Transverse colon (tissue), 4 donors: ENCODE data around the gene NOL3. TPM values are rescaled to one million over a fixed set of nuclear protein-coding genes. Genes with fewer than 3 reads are reported as not detected.

Source experiments
- DNase-seq: peaks from one replicate; pipeline ENCODE4 v3.0.0-alpha.2; 2019
- H3K27ac ChIP-seq, 4 donors: fragments of 200-600 bp; sonication (generic); 2 replicates each; pipeline ENCODE4 v1.5.1; 2016 to 2018; ENCODE audit warnings: inconsistent platforms in 4 of 4
- H3K27me3 ChIP-seq: fragments of 200-600 bp; sonication (generic); 2 replicates; pipeline ENCODE4 v1.5.1; 2017; ENCODE audit warnings: inconsistent platforms
- H3K36me3 ChIP-seq, 4 donors: fragments of 200-600 bp; sonication (generic); 2 replicates each; pipeline ENCODE4 v1.5.1; 2017 to 2019; ENCODE audit warnings: inconsistent platforms in 4 of 4
- H3K4me1 ChIP-seq, 4 donors: fragments of 200-600 bp; sonication (generic); 2 replicates each; pipeline ENCODE4 v1.5.1; 2017 to 2020; ENCODE audit warnings: inconsistent platforms in 4 of 4
- H3K4me3 ChIP-seq, 4 donors: fragments of 200-600 bp; sonication (generic); 1 replicate in 1 of 4; 2 replicates in 3 of 4; pipeline versions ENCODE4 v1.5.1 to v1.6.1; 2017 to 2019; ENCODE audit warnings: inconsistent platforms in 4 of 4
- H3K9me3 ChIP-seq, 2 donors: fragments of 200-600 bp; sonication (generic); 2 replicates each; pipeline ENCODE4 v1.5.1; 2017 to 2019; ENCODE audit warnings: inconsistent platforms in 2 of 2
- CTCF ChIP-seq, 5 experiments: fragments of 200-600 bp in 3 of 5; fragments of 450-650 bp in 2 of 5; sonication (generic) in 3 of 5; IDR thresholded peaks; 1 replicate in 2 of 5; 2 replicates in 3 of 5; pipeline ENCODE4 v1.5.1; 2016 to 2017; ENCODE audit warnings: antibody characterized with exemption in 5 of 5, inconsistent platforms in 3 of 5, mild to moderate bottlenecking in 2 of 5, moderate library complexity in 1 of 5
- EP300 ChIP-seq: sonication (generic); formaldehyde crosslinking; IDR thresholded peaks from one replicate; pipeline ENCODE4 v1.6.1; 2017; ENCODE audit warnings: antibody characterized with exemption, low read depth
- POLR2A ChIP-seq: fragments of 450-650 bp; IDR thresholded peaks from one replicate; pipeline ENCODE4 v1.6.1; 2016; ENCODE audit warnings: antibody characterized with exemption, mild to moderate bottlenecking, moderate library complexity
- POLR2AphosphoS5 ChIP-seq, 3 donors: sonication (generic); formaldehyde crosslinking; IDR thresholded peaks; one replicate each; pipeline ENCODE4 v1.6.1; 2016; ENCODE audit warnings: antibody characterized with exemption in 3 of 3
- WGBS, 2 donors: methylation state at CpG; one replicate each; pipeline ENCODE4 v1.1.5; 2018; ENCODE audit warnings: low coverage in 1 of 2; 5-methylcytosine and 5-hydroxymethylcytosine counted together
- in situ Hi-C, 4 donors: fragments of 200-750 bp; cut with MboI; loops; one replicate each; pipeline versions ENCODE4 v1.15.0 to v1.15.1; 2017; ENCODE audit warnings: low sequenced_read_pairs in 3 of 4, low pct_ligation_motif_present in 1 of 4, low pct_unique_long_range_greater_than_20kb in 1 of 4
- intact Hi-C: fragments of 100-400 bp; cut with DNase I; formaldehyde crosslinking; loops from one replicate; pipeline ENCODE4 v1.15.1; 2023; ENCODE audit warnings: low total_unique reads
- total RNA-seq, 4 donors: library from RNA; depleted of rRNA; stranded (reverse); fragments of >200 nt; gene quantifications; one replicate each; pipeline ENCODE4 v1.1.0, GENCODE V29; 2016

The NOL3 gene
- total RNA-seq, 4 donors from 2014 or later = 39.5 to 65.9 (median 41.2) TPM

DNA sequence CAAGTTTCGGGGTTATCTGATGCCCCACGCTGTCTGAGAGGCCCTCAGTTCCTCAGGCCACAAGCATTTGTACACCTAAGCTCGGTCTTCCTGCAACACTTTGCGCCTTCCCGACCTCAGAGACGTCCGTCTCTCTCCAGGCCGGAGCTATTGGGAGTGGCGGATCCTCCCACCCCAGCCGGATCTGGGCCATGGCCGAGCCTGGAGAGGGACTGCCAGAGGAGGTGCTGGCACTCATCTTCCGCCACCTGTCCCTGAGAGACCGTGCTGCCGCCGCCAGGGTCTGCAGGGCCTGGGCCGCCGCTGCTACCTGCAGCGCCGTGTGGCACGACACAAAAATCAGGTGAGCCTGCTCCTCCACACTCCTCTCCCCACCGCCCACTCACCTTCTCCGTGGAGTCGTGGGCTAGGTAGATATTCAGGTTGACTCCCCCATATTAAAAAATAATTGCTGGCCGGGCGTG, 8.7 kb upstream of the NOL3 start:
- intact Hi-C loops (no loop called here), in situ Hi-C loops (loop anchor here in 2 of 4 donors (25.0 kb wide), 2 partner anchors 174 to 199 kb away; partner anchors contain the start of genes CES3 (in 1 of the 2) and CES4A (in 1 of the 2))
- peak overlapping the region in 1 of 4 donors; percentile 93 for H3K27ac ChIP-seq
- peak overlapping the region in 2 of 4 donors; percentile 73 to 93 for H3K4me3 ChIP-seq
- peaks cover 15 to 73% (median 53%) of the 10 kb centered on the region in 4 donors for H3K4me1 ChIP-seq
- WGBS, 2 donors = 59% methylated on average over 25 of the region's 25 CpGs; no CpG with 5 or more reads in 1 of the 2 donors
- TF ChIP-seq POLR2A = no peak
- no peak for TF ChIP-seq CTCF (IDR thresholded peaks at IDR 0.05)
- H3K27me3 ChIP-seq = peaks cover 51% of the 10 kb centered on the region
- DNase-seq = no peak
- H3K36me3 ChIP-seq = no peaks in the 10 kb centered on the region
- no peaks in the 10 kb centered on the region for H3K9me3 ChIP-seq

DNA sequence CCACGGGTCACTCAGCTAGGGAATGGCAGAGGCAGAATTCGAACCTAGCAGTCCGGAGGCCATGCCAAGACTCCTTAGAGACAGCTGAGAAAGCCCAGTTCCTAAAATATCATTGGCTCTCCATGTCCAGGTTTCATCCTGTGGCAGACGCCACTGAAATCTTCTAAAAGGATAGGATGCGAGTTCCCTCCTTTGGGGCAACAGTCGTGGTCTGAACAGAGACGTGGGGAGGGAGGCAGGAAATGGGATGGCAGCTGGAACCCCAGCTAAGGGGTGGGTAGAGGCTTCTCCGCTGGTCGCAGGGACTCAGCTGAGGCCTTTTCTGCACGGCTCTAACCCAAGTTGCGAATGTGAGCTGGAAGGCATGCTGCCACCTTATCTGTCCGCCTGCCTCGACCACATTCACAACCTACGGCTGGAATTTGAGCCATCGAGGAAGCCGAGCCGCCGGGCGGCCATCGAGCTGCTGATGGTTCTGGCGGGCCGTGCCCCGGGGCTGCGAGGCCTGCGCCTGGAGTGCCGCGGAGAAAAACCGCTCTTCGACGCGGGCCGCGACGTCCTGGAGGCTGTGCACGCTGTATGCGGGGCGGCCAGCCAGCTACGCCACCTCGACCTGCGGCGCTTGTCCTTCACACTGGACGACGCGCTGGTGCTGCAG, 7.7 kb upstream of the NOL3 start:
- WGBS, 2 donors = 55% methylated on average over 44 of the region's 44 CpGs; no CpG with 5 or more reads in 1 of the 2 donors
- peaks cover 15 to 73% (median 52%) of the 10 kb centered on the region in 4 donors for H3K4me1 ChIP-seq
- H3K36me3 ChIP-seq = no peaks in the 10 kb centered on the region
- no peak for DNase-seq
- H3K27ac ChIP-seq = peak overlapping the region; percentile 11 to 72 (median 58)
- intact Hi-C loops (no loop called here), in situ Hi-C loops (loop anchor here in 2 of 4 donors (25.0 kb wide), 2 partner anchors 175 to 200 kb away; partner anchors contain the start of genes CES3 (in 1 of the 2) and CES4A (in 1 of the 2))
- TF ChIP-seq POLR2AphosphoS5 (IDR thresholded peaks at IDR 0.05) (no peak), POLR2A (no peak), EP300 (no peak), CTCF (IDR thresholded peaks at IDR 0.05) (no peak)
- H3K4me3 ChIP-seq = peak overlapping the region in 2 of 4 donors; percentile 29 to 38
- no peaks in the 10 kb centered on the region for H3K9me3 ChIP-seq
- H3K27me3 ChIP-seq = peaks cover 56% of the 10 kb centered on the region

GRCh38 chr16:67163164-67163998, 7.0 kb upstream of the NOL3 start:
- Histone ChIP-seq H3K27me3 (peaks cover 56% of the 10 kb centered on the region), H3K36me3 (no peaks in the 10 kb centered on the region), H3K27ac (peak overlapping the region; percentile 11 to 72 (median 58)), H3K4me1 (peaks cover 15 to 67% (median 49%) of the 10 kb centered on the region in 4 donors), H3K9me3 (no peaks in the 10 kb centered on the region), H3K4me3 (peak overlapping the region in 2 of 4 donors; percentile 29 to 38)
- no peak for TF ChIP-seq EP300
- TF ChIP-seq POLR2AphosphoS5 (IDR thresholded peaks at IDR 0.05) = peak in 1 of 3 donors; percentile 41
- in situ Hi-C loops = loop anchor here in 2 of 4 donors (25.0 kb wide), 2 partner anchors 176 to 201 kb away; partner anchors contain the start of genes CES3 (in 1 of the 2) and CES4A (in 1 of the 2)
- no peak for DNase-seq
- intact Hi-C loops = no loop called here
- 38% methylated on average over 82 of the region's 99 CpGs; no CpG with 5 or more reads in 1 of the 2 donors for WGBS, 2 donors

DNA sequence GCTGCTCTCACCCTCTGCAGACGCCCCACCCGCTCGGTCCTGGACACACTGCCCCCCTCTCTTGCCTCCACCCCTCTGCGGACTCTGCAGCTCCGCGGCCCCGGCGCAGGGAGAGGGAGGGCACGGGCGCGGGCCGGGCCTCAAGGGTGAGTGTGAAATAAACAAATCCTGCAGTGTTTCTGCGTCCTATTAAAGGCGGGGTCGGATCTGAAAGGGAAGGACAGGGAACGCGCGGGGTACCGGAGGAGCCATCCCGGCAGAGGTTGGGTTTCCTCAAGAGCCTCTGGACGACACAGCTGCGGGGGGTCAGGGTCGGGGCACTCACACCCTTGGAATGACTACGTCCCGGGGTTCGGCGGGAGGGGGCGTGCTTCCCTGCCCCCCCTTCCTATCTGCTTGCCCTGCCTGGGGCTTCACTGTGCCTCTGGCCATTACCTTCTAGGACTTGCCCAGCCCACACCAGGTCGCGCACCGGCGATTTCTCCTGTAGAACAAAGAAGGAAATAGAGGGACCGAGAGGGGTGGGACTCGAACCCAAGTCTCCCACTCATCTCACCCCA, 6.3 kb upstream of the NOL3 start:
- WGBS, 2 donors = 2% methylated on average over 28 of the region's 34 CpGs; no CpG with 5 or more reads in 1 of the 2 donors
- Histone ChIP-seq H3K9me3 (no peaks in the 10 kb centered on the region), H3K4me1 (peaks cover 15 to 61% (median 45%) of the 10 kb centered on the region in 4 donors), H3K4me3 (peak overlapping the region in 2 of 4 donors; percentile 29 to 38), H3K36me3 (no peaks in the 10 kb centered on the region), H3K27ac (peak overlapping the region; percentile 11 to 72 (median 58)), H3K27me3 (peaks cover 56% of the 10 kb centered on the region)
- intact Hi-C loops = no loop called here
- TF ChIP-seq CTCF (IDR thresholded peaks at IDR 0.05) = no peak
- no peak for TF ChIP-seq EP300
- no peak for TF ChIP-seq POLR2A
- TF ChIP-seq POLR2AphosphoS5 (IDR thresholded peaks at IDR 0.05) = no peak
- in situ Hi-C loops = loop anchor here in 2 of 4 donors (25.0 kb wide), 2 partner anchors 177 to 202 kb away; partner anchors contain the start of genes CES3 (in 1 of the 2) and CES4A (in 1 of the 2)
- no peak for DNase-seq
